ENCODE data around the gene ARHGEF40.
A peak's percentile ranks its signal among the peaks of the same experiment; 100 is the strongest.

Gene ARHGEF40

GRCh38 chr14:21084998-21085853 lies 15.1 kb downstream of the ARHGEF40 start:
- no peak for DNase-seq

- DNase-seq = no peak
Measured at GRCh38 chr14:21086908-21087293, 16.8 kb downstream of the ARHGEF40 start.

GRCh38 chr14:21087294-21088091 lies 17.4 kb downstream of the ARHGEF40 start:
- DNase-seq = peak; percentile 55

- DNase-seq = no peak
Measured at GRCh38 chr14:21088687-21089086, 18.6 kb downstream of the ARHGEF40 start.

- no peak for DNase-seq
Measured at GRCh38 chr14:21089271-21089670, 19.2 kb downstream of the ARHGEF40 start.

GRCh38 chr14:21089877-21090193 lies 19.7 kb downstream of the ARHGEF40 start:
- DNase-seq = no peak

GRCh38 chr14:21090194-21090939 lies 20.3 kb downstream of the ARHGEF40 start:
- no peak for DNase-seq

- no peak for DNase-seq
Measured at GRCh38 chr14:21090940-21091663, 21.0 kb downstream of the ARHGEF40 start.

- DNase-seq = no peak
Measured at GRCh38 chr14:21091821-21092272, 21.7 kb downstream of the ARHGEF40 start.

GRCh38 chr14:21092273-21093011 lies 22.3 kb downstream of the ARHGEF40 start:
- peak; percentile 92 for DNase-seq

- no peak for DNase-seq
Measured at GRCh38 chr14:21093018-21093417, 22.9 kb downstream of the ARHGEF40 start.

- DNase-seq = no peak
Measured at GRCh38 chr14:21093769-21094681, 23.9 kb downstream of the ARHGEF40 start.

- DNase-seq = no peak
Measured at GRCh38 chr14:21095430-21096205, 25.5 kb downstream of the ARHGEF40 start.

GRCh38 chr14:21096438-21096837 lies 26.3 kb downstream of the ARHGEF40 start:
- no peak for DNase-seq

- DNase-seq = no peak
Measured at GRCh38 chr14:21096978-21097635, 27.0 kb downstream of the ARHGEF40 start.

GRCh38 chr14:21097636-21098075 lies 27.6 kb downstream of the ARHGEF40 start:
- no peak for DNase-seq

GRCh38 chr14:21098076-21098891 lies 28.2 kb downstream of the ARHGEF40 start, which contains the start of gene ZNF219:
ZNF219 (minus strand) TSS chr14:21098655; CDS start chr14:21093591, 5,064 bp downstream.
- peak; percentile 25 for DNase-seq

GRCh38 chr14:21098892-21099595 lies 28.9 kb downstream of the ARHGEF40 start:
- no peak for DNase-seq
